Measurements from ENCODE around the gene KRT12.

DNA sequence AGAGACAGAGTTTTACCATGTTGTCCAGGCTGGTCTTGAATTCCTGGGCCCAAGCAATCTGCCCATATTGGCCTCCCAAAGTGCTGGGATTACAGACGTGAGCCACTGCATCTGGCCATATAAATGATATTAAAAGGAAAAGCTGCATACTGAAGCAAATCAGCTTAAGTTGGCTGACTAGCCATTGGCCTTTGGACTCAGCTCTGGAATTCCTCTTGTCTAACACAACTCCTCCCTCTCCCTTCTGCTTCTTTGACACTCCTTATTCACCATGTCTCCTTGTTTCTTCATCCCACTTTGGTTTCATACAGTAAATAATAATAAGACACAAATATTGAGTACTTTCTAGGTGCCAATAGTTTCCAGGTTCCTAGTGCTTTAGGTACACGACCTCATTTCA lies 7.5 kb downstream of the KRT12 start:
- TF ChIP-seq EZH2 (IDR thresholded peaks at IDR 0.05; ENCODE audit: low read length) = no peak
- TF ChIP-seq CTCF (optimal IDR thresholded peaks at IDR 0.05 in 1 of 3, IDR thresholded peaks at IDR 0.05 in 1 of 3, conservative IDR thresholded peaks at IDR 0.05 in 1 of 3; ENCODE audit: extremely low read depth in 1 of 3, insufficient read depth in 2 of 3, low read length in 3 of 3) = no peak
